GM18951 (cell line): ENCODE data around the gene LAMA5.

Experiments
- POLR2A ChIP-seq: IDR thresholded peaks from 4 replicates; pipeline ENCODE4 v1.6.1; 2011; ENCODE audit warnings: mild to moderate bottlenecking; ENCODE audit not compliant: insufficient read length, insufficient read depth; ENCODE audit errors: extremely low read depth
- in situ Hi-C: fragments of 300-500 bp; cut with MboI; formaldehyde crosslinking; loops from one replicate; pipeline ENCODE4 v1.12.0; 2022; ENCODE audit warnings: low sequenced_read_pairs, mixed read lengths, inconsistent platforms; ENCODE audit not compliant: unreplicated experiment

LAMA5 gene

GRCh38 chr20:62344782-62345181 is 22.3 kb downstream of the LAMA5 start:
- no peak for TF ChIP-seq POLR2A
- in situ Hi-C loops: no loop called here

GRCh38 chr20:62344092-62344491 is 23.0 kb downstream of the LAMA5 start:
- in situ Hi-C loops: no loop called here
- no peak for TF ChIP-seq POLR2A

GRCh38 chr20:62342910-62343309 is 24.2 kb downstream of the LAMA5 start:
- no peak for TF ChIP-seq POLR2A
- in situ Hi-C loops: no loop called here

- in situ Hi-C loops: no loop called here
- peak; percentile 28 for TF ChIP-seq POLR2A
These were observed 27.5 kb downstream of the LAMA5 start for GRCh38 chr20:62339647-62340062.

GRCh38 chr20:62338294-62338620 is 28.9 kb downstream of the LAMA5 start:
- no peak for TF ChIP-seq POLR2A
- in situ Hi-C loops: no loop called here

GRCh38 chr20:62337558-62338293 is 29.4 kb downstream of the LAMA5 start:
- TF ChIP-seq POLR2A: no peak
- in situ Hi-C loops: no loop called here

GRCh38 chr20:62336775-62337557 is 30.1 kb downstream of the LAMA5 start:
- in situ Hi-C loops: no loop called here
- no peak for TF ChIP-seq POLR2A

GRCh38 chr20:62336329-62336728 is 30.8 kb downstream of the LAMA5 start:
- in situ Hi-C loops: no loop called here

GRCh38 chr20:62335532-62335931 is 31.6 kb downstream of the LAMA5 start:
- no peak for TF ChIP-seq POLR2A
- in situ Hi-C loops: no loop called here

More at GRCh38 chr20:62336329-62336728, 30.8 kb downstream of the LAMA5 start:
- TF ChIP-seq POLR2A: no peak

GRCh38 chr20:62334881-62335280 is 32.2 kb downstream of the LAMA5 start:
- TF ChIP-seq POLR2A: no peak
- in situ Hi-C loops: no loop called here

- in situ Hi-C loops: no loop called here
- no peak for TF ChIP-seq POLR2A
These were observed 33.1 kb downstream of the LAMA5 start for GRCh38 chr20:62333820-62334595.

- no peak for TF ChIP-seq POLR2A
- in situ Hi-C loops: no loop called here
These were observed 33.9 kb downstream of the LAMA5 start for GRCh38 chr20:62332989-62333819.
